ENCODE results near the gene CAAP1. TPM values are rescaled to one million over a fixed set of nuclear protein-coding genes. Genes with fewer than 3 reads are reported as not detected.

The CAAP1 gene
- 10 to 100 TPM; 12.1 to 15.3 (median 13.7) TPM for total RNA-seq (2021; fragmentation: NEBNext Ultra II Directional; extraction: Animal tissue kit (Norgen Biotek cat#: 25700))
- long read RNA-seq, transcript CAAP1-201 (6 exons, 2,791 nt): major isoform, 18 of 27 reads
- long read RNA-seq, partial matches to known transcripts: 4 of 27 reads
- long read RNA-seq, other reads (novel, unspliced or antisense): 4 of 27 reads

- H3K36me3 Mint-ChIP-seq (ENCODE audit: low read depth): peaks cover 7% of the 10 kb centered on the region; the same call in 1 of the 2 replicates
- TF ChIP-seq CTCF (IDR thresholded peaks at IDR 0.05): peak; percentile 64
- H3K4me1 Mint-ChIP-seq (ENCODE audit: low read depth): peaks cover 33% of the 10 kb centered on the region
- peak; percentile 87 for DNase-seq
- peak within 1 kb of the TSS; percentile 100 for H3K27ac Mint-ChIP-seq
- H3K27me3 Mint-ChIP-seq (ENCODE audit: insufficient read depth): peaks cover 5% of the 10 kb centered on the region
- H3K4me3 Mint-ChIP-seq: peak within 1 kb of the TSS; percentile 100
- peaks cover 6% of the 10 kb centered on the region for H3K9me3 Mint-ChIP-seq
Observed at GRCh38 chr9:26892251-26893029, at the start of gene CAAP1. TSS of gene CAAP1 (minus strand) at chr9:26892802. CDS start at chr9:26892715, 87 bp downstream.

- DNase-seq: no peak
Observed at GRCh38 chr9:26940779-26941178, 48.2 kb upstream of the CAAP1 start.

GRCh38 chr9:26939955-26940711 lies 47.5 kb upstream of the CAAP1 start:
- Mint-ChIP-seq H3K9me3 (peaks cover 9% of the 10 kb centered on the region; the same call in 1 of the 2 replicates), H3K36me3 (ENCODE audit: low read depth) (peaks cover 55% of the 10 kb centered on the region), H3K4me3 (no peak overlapping the region), H3K4me1 (ENCODE audit: low read depth) (peaks cover 59% of the 10 kb centered on the region), H3K27ac (peak overlapping the region; percentile 57), H3K27me3 (ENCODE audit: insufficient read depth) (no peaks in the 10 kb centered on the region; the same call in 1 of the 2 replicates)
- DNase-seq: no peak
- TF ChIP-seq CTCF (IDR thresholded peaks at IDR 0.05): no peak

More at GRCh38 chr9:26940779-26941178, 48.2 kb upstream of the CAAP1 start:
- H3K4me1 Mint-ChIP-seq (ENCODE audit: low read depth): peaks cover 65% of the 10 kb centered on the region
- H3K27me3 Mint-ChIP-seq (ENCODE audit: insufficient read depth): no peaks in the 10 kb centered on the region; the same call in 1 of the 2 replicates
- peaks cover 9% of the 10 kb centered on the region; the same call in 1 of the 2 replicates for H3K9me3 Mint-ChIP-seq
- H3K4me3 Mint-ChIP-seq: no peak overlapping the region
- H3K36me3 Mint-ChIP-seq (ENCODE audit: low read depth): peaks cover 55% of the 10 kb centered on the region
- peak overlapping the region; percentile 8; the same call in 1 of the 2 replicates for H3K27ac Mint-ChIP-seq
- TF ChIP-seq CTCF (IDR thresholded peaks at IDR 0.05): no peak

- Mint-ChIP-seq H3K4me3 (no peak overlapping the region), H3K27me3 (ENCODE audit: insufficient read depth) (no peaks in the 10 kb centered on the region; the same call in 1 of the 2 replicates), H3K27ac (no peak overlapping the region), H3K36me3 (ENCODE audit: low read depth) (peaks cover 40% of the 10 kb centered on the region), H3K9me3 (peaks cover 9% of the 10 kb centered on the region; the same call in 1 of the 2 replicates), H3K4me1 (ENCODE audit: low read depth) (peaks cover 45% of the 10 kb centered on the region)
- no peak for DNase-seq
- TF ChIP-seq CTCF (IDR thresholded peaks at IDR 0.05): no peak
Observed at GRCh38 chr9:26937816-26938371, 45.3 kb upstream of the CAAP1 start.

GRCh38 chr9:26935847-26936246 lies 43.2 kb upstream of the CAAP1 start:
- peaks cover 9% of the 10 kb centered on the region; the same call in 1 of the 2 replicates for H3K9me3 Mint-ChIP-seq
- no peak for TF ChIP-seq CTCF (IDR thresholded peaks at IDR 0.05)
- H3K4me1 Mint-ChIP-seq (ENCODE audit: low read depth): peaks cover 29% of the 10 kb centered on the region
- no peak for DNase-seq
- no peak overlapping the region for H3K4me3 Mint-ChIP-seq
- H3K27ac Mint-ChIP-seq: no peak overlapping the region
- H3K36me3 Mint-ChIP-seq (ENCODE audit: low read depth): peaks cover 29% of the 10 kb centered on the region
- H3K27me3 Mint-ChIP-seq (ENCODE audit: insufficient read depth): no peaks in the 10 kb centered on the region; the same call in 1 of the 2 replicates

Data from HFFc6 (cell line).